Stimulated activated effector memory CD8-positive, alpha-beta T cell treated with anti-CD3 and anti-CD28 coated beads, Interleukin-12 subunit alpha, Interleukin-12 subunit beta, amount 100 ng/mL, for 72 hours (primary cell): ENCODE results near the gene RNF224.
A peak's percentile ranks its signal among the peaks of the same experiment; 100 is the strongest.

ENCODE experiments used
- ATAC-seq: fragments of 150-1000 bp; cut with Tn5 transposase; 2 replicates; pipeline ENCODE4 v1.10.0; 2021
- DNase-seq, 2 donors: peaks; one replicate each; pipeline ENCODE4 v3.0.0; 2021 to 2022; ENCODE audit warnings: low spot score in 2 of 2
- H3K27ac Mint-ChIP-seq: one replicate; pipeline ENCODE4 v1.8.0; 2022; ENCODE audit warnings: mild to moderate bottlenecking, mixed read lengths
- H3K36me3 Mint-ChIP-seq: one replicate; pipeline ENCODE4 v1.8.0; 2022; ENCODE audit warnings: mild to moderate bottlenecking, mixed read lengths
- H3K4me1 Mint-ChIP-seq: one replicate; pipeline ENCODE4 v1.8.0; 2022; ENCODE audit warnings: mixed read lengths
- H3K4me3 Mint-ChIP-seq: one replicate; pipeline ENCODE4 v1.8.0; 2022; ENCODE audit warnings: mild to moderate bottlenecking, mixed read lengths
- H3K9me3 Mint-ChIP-seq: one replicate; pipeline ENCODE4 v1.8.0; 2022; ENCODE audit warnings: mixed read lengths

RNF224 gene

GRCh38 chr9:137217276-137218211 is 9.8 kb upstream of the RNF224 start:
- DNase-seq (no peak), ATAC-seq (no peak)
- Mint-ChIP-seq H3K4me1 (peaks cover 4% of the 10 kb centered on the region), H3K9me3 (no peaks in the 10 kb centered on the region), H3K36me3 (peaks cover 6% of the 10 kb centered on the region), H3K4me3 (no peak overlapping the region), H3K27ac (no peak overlapping the region)

- no peak overlapping the region for H3K4me3 Mint-ChIP-seq
- H3K9me3 Mint-ChIP-seq, result no peaks in the 10 kb centered on the region
- H3K4me1 Mint-ChIP-seq, result peaks cover 9% of the 10 kb centered on the region
- H3K27ac Mint-ChIP-seq, result no peak overlapping the region
- H3K36me3 Mint-ChIP-seq, result peaks cover 8% of the 10 kb centered on the region
- DNase-seq, result no peak
- no peak for ATAC-seq
These were observed 9.0 kb upstream of the RNF224 start for GRCh38 chr9:137218212-137218753.

GRCh38 chr9:137218754-137219271 is 8.5 kb upstream of the RNF224 start:
- ATAC-seq, result no peak
- Mint-ChIP-seq H3K9me3 (no peaks in the 10 kb centered on the region), H3K4me3 (no peak overlapping the region), H3K27ac (no peak overlapping the region), H3K36me3 (peaks cover 12% of the 10 kb centered on the region), H3K4me1 (peaks cover 9% of the 10 kb centered on the region)
- no peak for DNase-seq

- Mint-ChIP-seq H3K27ac (no peak overlapping the region), H3K4me3 (peak overlapping the region; percentile 38), H3K4me1 (peaks cover 9% of the 10 kb centered on the region), H3K36me3 (peaks cover 9% of the 10 kb centered on the region), H3K9me3 (no peaks in the 10 kb centered on the region)
- no peak for DNase-seq
- no peak for ATAC-seq
These were observed 7.5 kb upstream of the RNF224 start for GRCh38 chr9:137219757-137220316.

- peaks cover 9% of the 10 kb centered on the region for H3K4me1 Mint-ChIP-seq
- H3K4me3 Mint-ChIP-seq, result peak overlapping the region; percentile 38
- no peak overlapping the region for H3K27ac Mint-ChIP-seq
- H3K9me3 Mint-ChIP-seq, result no peaks in the 10 kb centered on the region
- H3K36me3 Mint-ChIP-seq, result peaks cover 7% of the 10 kb centered on the region
- no peak for DNase-seq
- no peak for ATAC-seq
These were observed 6.8 kb upstream of the RNF224 start for GRCh38 chr9:137220317-137221094.

- H3K9me3 Mint-ChIP-seq, result no peaks in the 10 kb centered on the region
- peaks cover 7% of the 10 kb centered on the region for H3K36me3 Mint-ChIP-seq
- ATAC-seq (no peak), DNase-seq (no peak)
- H3K27ac Mint-ChIP-seq, result no peak overlapping the region
- H3K4me1 Mint-ChIP-seq, result peaks cover 9% of the 10 kb centered on the region
- peak overlapping the region; percentile 38 for H3K4me3 Mint-ChIP-seq
These were observed 6.2 kb upstream of the RNF224 start for GRCh38 chr9:137221095-137221505.

- Mint-ChIP-seq H3K4me3 (no peak overlapping the region), H3K4me1 (peaks cover 9% of the 10 kb centered on the region), H3K36me3 (peaks cover 7% of the 10 kb centered on the region), H3K27ac (no peak overlapping the region), H3K9me3 (no peaks in the 10 kb centered on the region)
- DNase-seq, result no peak
- ATAC-seq, result no peak
These were observed 5.7 kb upstream of the RNF224 start for GRCh38 chr9:137221506-137222111.

GRCh38 chr9:137222190-137223077 is 4.9 kb upstream of the RNF224 start, which contains the start of gene RNF208:
RNF208 (minus strand) TSS chr9:137222240; CDS start chr9:137221212, 1,028 bp downstream.
- Mint-ChIP-seq H3K27ac (peak within 1 kb of the TSS; percentile 79), H3K4me3 (peak within 1 kb of the TSS; percentile 74), H3K9me3 (no peaks in the 10 kb centered on the region), H3K36me3 (peaks cover 7% of the 10 kb centered on the region), H3K4me1 (peaks cover 11% of the 10 kb centered on the region)
- ATAC-seq (no peak), DNase-seq (peak in 1 of 2 donors; percentile 57)

GRCh38 chr9:137223078-137223970 is 4.0 kb upstream of the RNF224 start:
- DNase-seq (peak; percentile 91 to 99), ATAC-seq (peak; percentile 87)
- peak overlapping the region; percentile 79 for H3K27ac Mint-ChIP-seq
- peaks cover 7% of the 10 kb centered on the region for H3K36me3 Mint-ChIP-seq
- H3K9me3 Mint-ChIP-seq, result no peaks in the 10 kb centered on the region
- H3K4me1 Mint-ChIP-seq, result peaks cover 16% of the 10 kb centered on the region
- H3K4me3 Mint-ChIP-seq, result peak overlapping the region; percentile 74

- H3K9me3 Mint-ChIP-seq, result no peaks in the 10 kb centered on the region
- H3K36me3 Mint-ChIP-seq, result peaks cover 7% of the 10 kb centered on the region
- H3K4me3 Mint-ChIP-seq, result peak within 1 kb of the TSS; percentile 74
- H3K27ac Mint-ChIP-seq, result peak within 1 kb of the TSS; percentile 79
- ATAC-seq (peak; percentile 27), DNase-seq (no peak)
- H3K4me1 Mint-ChIP-seq, result peaks cover 13% of the 10 kb centered on the region
These were observed 2.2 kb upstream of the RNF224 start, which contains the start of gene CYSRT1 for GRCh38 chr9:137224830-137225694. CYSRT1 (plus strand) TSS chr9:137225174; CDS start chr9:137225622, 448 bp downstream.

- ATAC-seq (no peak), DNase-seq (no peak)
- no peaks in the 10 kb centered on the region for H3K9me3 Mint-ChIP-seq
- H3K36me3 Mint-ChIP-seq, result peaks cover 7% of the 10 kb centered on the region
- H3K27ac Mint-ChIP-seq, result peak overlapping the region; percentile 45
- H3K4me1 Mint-ChIP-seq, result peaks cover 12% of the 10 kb centered on the region
- no peak overlapping the region for H3K4me3 Mint-ChIP-seq
These were observed 1.5 kb upstream of the RNF224 start for GRCh38 chr9:137225699-137226331.
